Thyroid gland (tissue), 4 donors: ENCODE data around the gene SART3.

Experiments used
- POLR2A ChIP-seq, 2 donors: fragments of 450-650 bp; IDR thresholded peaks; one replicate each; pipeline ENCODE4 v1.6.1; 2017; ENCODE audit warnings: antibody characterized with exemption in 2 of 2, mild to moderate bottlenecking in 2 of 2, moderate library complexity in 1 of 2
- TF ChIP-seq, protein P1 (sequence below), 6 experiments: fragments of 200-600 bp in 3 of 6; fragments of 450-650 bp in 3 of 6; sonication (generic) in 3 of 6; IDR thresholded peaks; one replicate each; pipeline ENCODE4 v1.5.1; 2016 to 2019; ENCODE audit warnings: antibody characterized with exemption in 6 of 6, mild to moderate bottlenecking in 2 of 6, inconsistent platforms in 1 of 6, moderate library complexity in 1 of 6

DNA sequence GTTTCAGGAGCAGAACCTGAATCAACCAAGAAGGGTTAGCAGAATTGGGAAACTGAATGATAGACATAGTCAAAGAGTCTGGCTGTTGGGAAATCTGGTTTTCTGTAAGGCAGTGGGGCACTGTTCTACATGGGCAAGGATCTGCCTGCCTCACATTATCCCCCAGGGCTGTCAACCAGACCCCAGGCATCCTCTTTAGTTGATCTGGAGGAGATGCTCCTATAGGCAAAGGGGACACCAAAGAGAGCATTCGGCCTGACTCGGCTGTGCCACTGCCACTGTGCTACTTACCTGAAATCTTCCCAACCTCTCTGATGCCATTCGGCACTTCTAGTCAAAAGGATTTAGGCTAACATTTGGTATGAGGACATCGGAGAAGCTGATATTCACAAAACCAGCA, 5.5 kb upstream of the SART3 start:
- TF ChIP-seq, protein P1, sequence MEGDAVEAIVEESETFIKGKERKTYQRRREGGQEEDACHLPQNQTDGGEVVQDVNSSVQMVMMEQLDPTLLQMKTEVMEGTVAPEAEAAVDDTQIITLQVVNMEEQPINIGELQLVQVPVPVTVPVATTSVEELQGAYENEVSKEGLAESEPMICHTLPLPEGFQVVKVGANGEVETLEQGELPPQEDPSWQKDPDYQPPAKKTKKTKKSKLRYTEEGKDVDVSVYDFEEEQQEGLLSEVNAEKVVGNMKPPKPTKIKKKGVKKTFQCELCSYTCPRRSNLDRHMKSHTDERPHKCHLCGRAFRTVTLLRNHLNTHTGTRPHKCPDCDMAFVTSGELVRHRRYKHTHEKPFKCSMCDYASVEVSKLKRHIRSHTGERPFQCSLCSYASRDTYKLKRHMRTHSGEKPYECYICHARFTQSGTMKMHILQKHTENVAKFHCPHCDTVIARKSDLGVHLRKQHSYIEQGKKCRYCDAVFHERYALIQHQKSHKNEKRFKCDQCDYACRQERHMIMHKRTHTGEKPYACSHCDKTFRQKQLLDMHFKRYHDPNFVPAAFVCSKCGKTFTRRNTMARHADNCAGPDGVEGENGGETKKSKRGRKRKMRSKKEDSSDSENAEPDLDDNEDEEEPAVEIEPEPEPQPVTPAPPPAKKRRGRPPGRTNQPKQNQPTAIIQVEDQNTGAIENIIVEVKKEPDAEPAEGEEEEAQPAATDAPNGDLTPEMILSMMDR (IDR thresholded peaks at IDR 0.05) = no peak
- no peak for TF ChIP-seq POLR2A (IDR thresholded peaks at IDR 0.05)
